ENCODE results near the gene TNFAIP2. TPM values are rescaled to one million over a fixed set of nuclear protein-coding genes. Genes with fewer than 3 reads are reported as not detected.

TNFAIP2 gene
- total RNA-seq, 1 donor from 2014 or later = 5.3 TPM

- peaks cover 14% of the 10 kb centered on the region for H3K27me3 Mint-ChIP-seq (ENCODE audit: insufficient read depth, low read depth)
- Histone ChIP-seq H4K20me1 (ENCODE audit: low read depth) (peaks cover 4% of the 10 kb centered on the region), H2AFZ (replicated peaks) (no peak overlapping the region), H3K4me2 (no peak overlapping the region), H3K9me3 (ENCODE audit: low read depth) (no peaks in the 10 kb centered on the region), H3K4me3 (no peak overlapping the region), H3F3A (ENCODE audit: low read depth) (peaks cover 22% of the 10 kb centered on the region), H3K4me1 (peaks cover 14% of the 10 kb centered on the region), H3K9ac (no peak overlapping the region), H3K36me3 (no peaks in the 10 kb centered on the region), H3K27ac (no peak overlapping the region), H3K27me3 (peaks cover 27% of the 10 kb centered on the region), H3K79me2 (ENCODE audit: low read depth) (no peaks in the 10 kb centered on the region)
- peaks cover 9% of the 10 kb centered on the region for H3K9me3 Mint-ChIP-seq
- no peak overlapping the region for H3K4me3 Mint-ChIP-seq
- no peaks in the 10 kb centered on the region for H3K36me3 Mint-ChIP-seq
- TF ChIP-seq EZH2 (IDR thresholded peaks at IDR 0.05) = no peak
- TF ChIP-seq CTCF (IDR thresholded peaks at IDR 0.05) = no peak
- no peak for TF ChIP-seq EZH2phosphoT487 (IDR thresholded peaks at IDR 0.05)
- H3K27ac Mint-ChIP-seq = no peak overlapping the region
- peaks cover 22% of the 10 kb centered on the region for H3K4me1 Mint-ChIP-seq
- DNase-seq (ENCODE audit: low spot score) = no peak
Measured at GRCh38 chr14:103184046-103184445, 60.8 kb downstream of the TNFAIP2 start.

- no peak overlapping the region for H3K4me3 ChIP-seq
- H3K27ac ChIP-seq = no peak overlapping the region
- peaks cover 14% of the 10 kb centered on the region for H3K4me1 ChIP-seq
- no peaks in the 10 kb centered on the region for H3K79me2 ChIP-seq (ENCODE audit: low read depth)
- Mint-ChIP-seq H3K36me3 (no peaks in the 10 kb centered on the region), H3K4me3 (no peak overlapping the region), H3K4me1 (peaks cover 26% of the 10 kb centered on the region), H3K27ac (no peak overlapping the region), H3K27me3 (ENCODE audit: insufficient read depth, low read depth) (peaks cover 20% of the 10 kb centered on the region), H3K9me3 (peaks cover 16% of the 10 kb centered on the region)
- peaks cover 40% of the 10 kb centered on the region for H3K27me3 ChIP-seq
- no peak for TF ChIP-seq EZH2phosphoT487 (IDR thresholded peaks at IDR 0.05)
- TF ChIP-seq EZH2 (IDR thresholded peaks at IDR 0.05) = no peak
- TF ChIP-seq CTCF (IDR thresholded peaks at IDR 0.05) = peak; percentile 72
- H3K4me2 ChIP-seq = no peak overlapping the region
- H3F3A ChIP-seq (ENCODE audit: low read depth) = peaks cover 22% of the 10 kb centered on the region
- no peak overlapping the region for H3K9ac ChIP-seq
- H2AFZ ChIP-seq (replicated peaks) = no peak overlapping the region
- peak; percentile 53 for DNase-seq (ENCODE audit: low spot score)
- H3K9me3 ChIP-seq (ENCODE audit: low read depth) = no peaks in the 10 kb centered on the region
- H4K20me1 ChIP-seq (ENCODE audit: low read depth) = peaks cover 4% of the 10 kb centered on the region
- no peaks in the 10 kb centered on the region for H3K36me3 ChIP-seq
Measured at GRCh38 chr14:103185051-103186029, 62.1 kb downstream of the TNFAIP2 start.

GRCh38 chr14:103186241-103186822 is 63.1 kb downstream of the TNFAIP2 start:
- no peak overlapping the region for H3K27ac Mint-ChIP-seq
- no peaks in the 10 kb centered on the region for H3K9me3 ChIP-seq (ENCODE audit: low read depth)
- H3K27me3 ChIP-seq = peaks cover 46% of the 10 kb centered on the region
- H3K9me3 Mint-ChIP-seq = peaks cover 16% of the 10 kb centered on the region
- peak overlapping the region; percentile 47 for H3K4me2 ChIP-seq
- H3K4me3 Mint-ChIP-seq = no peak overlapping the region
- no peak overlapping the region for H3K27ac ChIP-seq
- DNase-seq (ENCODE audit: low spot score) = peak; percentile 39
- no peak overlapping the region for H3K4me3 ChIP-seq
- H3F3A ChIP-seq (ENCODE audit: low read depth) = peaks cover 22% of the 10 kb centered on the region
- no peaks in the 10 kb centered on the region for H3K79me2 ChIP-seq (ENCODE audit: low read depth)
- peaks cover 4% of the 10 kb centered on the region for H4K20me1 ChIP-seq (ENCODE audit: low read depth)
- H3K9ac ChIP-seq = no peak overlapping the region
- no peak overlapping the region for H2AFZ ChIP-seq (replicated peaks)
- peaks cover 14% of the 10 kb centered on the region for H3K4me1 ChIP-seq
- no peaks in the 10 kb centered on the region for H3K36me3 ChIP-seq
- TF ChIP-seq CTCF (IDR thresholded peaks at IDR 0.05) = no peak
- TF ChIP-seq EZH2phosphoT487 (IDR thresholded peaks at IDR 0.05) = no peak
- TF ChIP-seq EZH2 (IDR thresholded peaks at IDR 0.05) = no peak
- peaks cover 26% of the 10 kb centered on the region for H3K27me3 Mint-ChIP-seq (ENCODE audit: insufficient read depth, low read depth)
- peaks cover 26% of the 10 kb centered on the region for H3K4me1 Mint-ChIP-seq
- H3K36me3 Mint-ChIP-seq = no peaks in the 10 kb centered on the region

Other genes with a start within 250 kb of the TNFAIP2 start
- 0.28 TPM in 1 of 2 replicates, not detected in the other for gene AMN, start 200.8 kb upstream of the TNFAIP2 start, total RNA-seq (ENCODE audit: low replicate concordance)
- 48.2 and 78.7 TPM in 2 replicates for gene CDC42BPB, start 65.9 kb upstream of the TNFAIP2 start, total RNA-seq (ENCODE audit: low replicate concordance)
- not detected in 2 replicates for gene LBHD2, start 39.3 kb upstream of the TNFAIP2 start, total RNA-seq (ENCODE audit: low replicate concordance)
- gene EXOC3L4, start 28.7 kb upstream of the TNFAIP2 start, total RNA-seq (ENCODE audit: low replicate concordance) = not detected in 2 replicates
- gene EIF5, start 210.8 kb downstream of the TNFAIP2 start, total RNA-seq (ENCODE audit: low replicate concordance) = 216 and 257 TPM in 2 replicates

All from neural progenitor cell (in vitro differentiated cells).